Measurements from ENCODE around the gene SCD. TPM values are rescaled to one million over a fixed set of nuclear protein-coding genes. Genes with fewer than 3 reads are reported as not detected.

The SCD gene
- total and polyA plus RNA-seq, 2 experiments from 2014 or later = 325 to 816 TPM

DNA sequence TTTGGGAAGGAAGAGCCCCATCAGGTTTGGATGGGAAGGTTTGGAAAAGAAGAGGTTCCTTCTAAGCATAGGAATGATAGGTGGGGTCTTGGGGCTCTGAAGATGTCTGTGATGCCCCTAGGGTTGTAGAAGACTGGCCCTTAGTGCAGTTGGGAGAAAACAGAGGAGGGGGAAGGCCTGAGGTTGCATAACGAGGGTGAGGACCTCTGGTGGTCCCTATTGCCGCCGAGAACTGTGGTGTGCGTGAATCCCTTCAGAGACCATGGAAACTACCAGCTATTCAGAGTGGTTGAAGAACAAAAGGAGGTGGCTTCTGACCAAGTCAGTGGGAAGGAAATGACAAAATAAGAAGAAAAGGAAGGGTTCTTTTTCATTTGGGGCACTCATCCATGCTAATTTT, 13.9 kb upstream of the SCD start:
- Histone ChIP-seq H4K20me1 (replicated peaks; ENCODE audit: insufficient read depth) (no peaks in the 10 kb centered on the region), H3K27ac (ENCODE audit: low read depth) (no peak overlapping the region), H3K4me3 (no peak overlapping the region), H2AFZ (no peak overlapping the region; the same call in 1 of the 2 replicates), H3K4me2 (no peak overlapping the region), H3F3A (replicated peaks; ENCODE audit: low read depth) (no peaks in the 10 kb centered on the region), H3K9me2 (ENCODE audit: insufficient read depth) (0 out of 2 replicates have a peak, but pooled peaks cover 6% of the 10 kb centered on the region), H3K27me3 (ENCODE audit: insufficient read depth) (no peaks in the 10 kb centered on the region), H3K79me2 (replicated peaks; ENCODE audit: insufficient read depth) (no peaks in the 10 kb centered on the region), H3K36me3 (ENCODE audit: insufficient read depth) (no peaks in the 10 kb centered on the region), H3K4me1 (ENCODE audit: insufficient read depth) (no peaks in the 10 kb centered on the region)
- ATAC-seq (no peak), DNase-seq (ENCODE audit: low spot score) (no peak)
- TF ChIP-seq JUNB (IDR thresholded peaks at IDR 0.05; ENCODE audit: unreplicated experiment) (no peak), NANOG (IDR thresholded peaks at IDR 0.05; ENCODE audit: borderline replicate concordance) (no peak)
- TF ChIP-seq, protein P1, sequence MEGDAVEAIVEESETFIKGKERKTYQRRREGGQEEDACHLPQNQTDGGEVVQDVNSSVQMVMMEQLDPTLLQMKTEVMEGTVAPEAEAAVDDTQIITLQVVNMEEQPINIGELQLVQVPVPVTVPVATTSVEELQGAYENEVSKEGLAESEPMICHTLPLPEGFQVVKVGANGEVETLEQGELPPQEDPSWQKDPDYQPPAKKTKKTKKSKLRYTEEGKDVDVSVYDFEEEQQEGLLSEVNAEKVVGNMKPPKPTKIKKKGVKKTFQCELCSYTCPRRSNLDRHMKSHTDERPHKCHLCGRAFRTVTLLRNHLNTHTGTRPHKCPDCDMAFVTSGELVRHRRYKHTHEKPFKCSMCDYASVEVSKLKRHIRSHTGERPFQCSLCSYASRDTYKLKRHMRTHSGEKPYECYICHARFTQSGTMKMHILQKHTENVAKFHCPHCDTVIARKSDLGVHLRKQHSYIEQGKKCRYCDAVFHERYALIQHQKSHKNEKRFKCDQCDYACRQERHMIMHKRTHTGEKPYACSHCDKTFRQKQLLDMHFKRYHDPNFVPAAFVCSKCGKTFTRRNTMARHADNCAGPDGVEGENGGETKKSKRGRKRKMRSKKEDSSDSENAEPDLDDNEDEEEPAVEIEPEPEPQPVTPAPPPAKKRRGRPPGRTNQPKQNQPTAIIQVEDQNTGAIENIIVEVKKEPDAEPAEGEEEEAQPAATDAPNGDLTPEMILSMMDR (conservative IDR thresholded peaks at IDR 0.05; ENCODE audit: low read depth in 2 of 2) = peak in 1 of 2 experiments; percentile 50; a peak in 2 of 4 replicates
- Mint-ChIP-seq H3K27me3 (ENCODE audit: insufficient read depth, low read depth, poor library complexity) (peaks cover 9% of the 10 kb centered on the region), H3K4me1 (peaks cover 2% of the 10 kb centered on the region; the same call in 1 of the 3 replicates), H3K27ac (no peak overlapping the region), H3K4me3 (no peak overlapping the region), H3K36me3 (ENCODE audit: low read depth) (no peaks in the 10 kb centered on the region), H3K9me3 (no peaks in the 10 kb centered on the region)

DNA sequence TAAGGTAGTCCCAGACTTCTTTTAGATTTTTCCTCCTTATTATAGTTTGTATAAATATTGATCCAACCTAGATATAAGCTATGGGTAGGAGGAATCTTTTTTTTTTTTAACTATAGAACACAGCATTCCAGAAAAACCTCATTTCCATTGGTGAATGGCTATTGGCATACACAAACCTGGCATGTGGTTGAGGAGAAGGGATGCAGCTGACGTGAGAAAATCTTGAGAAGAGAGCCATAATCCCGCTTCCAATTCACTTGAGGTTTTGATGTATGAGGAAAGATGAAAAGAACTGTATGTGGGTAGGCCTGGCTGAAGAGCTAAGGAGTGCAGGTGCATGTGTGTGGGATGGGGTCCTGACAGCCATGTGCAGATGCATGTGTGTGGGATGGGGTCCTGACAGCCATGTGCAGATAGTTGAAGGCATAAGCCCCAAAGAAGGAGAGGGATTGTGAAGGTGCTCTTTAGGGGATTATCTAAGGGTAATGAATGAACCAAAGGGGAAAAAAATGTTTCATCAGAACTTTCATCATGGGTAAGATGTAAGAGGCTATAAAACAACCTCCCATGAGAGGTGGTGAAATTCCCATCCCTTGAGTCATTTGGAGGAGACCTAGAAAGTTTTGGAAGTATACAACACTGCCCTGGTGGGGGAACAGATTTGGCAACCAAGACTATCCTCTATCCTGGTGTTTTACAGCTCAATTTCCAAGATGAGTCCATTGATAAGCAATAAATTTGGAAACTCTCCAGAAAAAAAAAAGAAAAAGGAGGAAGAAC, 13.2 kb upstream of the SCD start:
- no peak overlapping the region for H3K4me2 ChIP-seq
- 0 out of 2 replicates have a peak, but pooled peaks cover 6% of the 10 kb centered on the region for H3K9me2 ChIP-seq (ENCODE audit: insufficient read depth)
- no peaks in the 10 kb centered on the region for H3K36me3 ChIP-seq (ENCODE audit: insufficient read depth)
- no peak overlapping the region for H3K27ac ChIP-seq (ENCODE audit: low read depth)
- H4K20me1 ChIP-seq (replicated peaks; ENCODE audit: insufficient read depth) = no peaks in the 10 kb centered on the region
- H3K4me3 ChIP-seq = no peak overlapping the region
- H3K9me3 Mint-ChIP-seq = no peaks in the 10 kb centered on the region
- no peak overlapping the region for H3K4me3 Mint-ChIP-seq
- H3F3A ChIP-seq (replicated peaks; ENCODE audit: low read depth) = no peaks in the 10 kb centered on the region
- ATAC-seq (no peak), DNase-seq (ENCODE audit: low spot score) (no peak)
- H3K27me3 Mint-ChIP-seq (ENCODE audit: insufficient read depth, low read depth, poor library complexity) = peaks cover 14% of the 10 kb centered on the region
- H2AFZ ChIP-seq = no peak overlapping the region
- TF ChIP-seq, protein P2, sequence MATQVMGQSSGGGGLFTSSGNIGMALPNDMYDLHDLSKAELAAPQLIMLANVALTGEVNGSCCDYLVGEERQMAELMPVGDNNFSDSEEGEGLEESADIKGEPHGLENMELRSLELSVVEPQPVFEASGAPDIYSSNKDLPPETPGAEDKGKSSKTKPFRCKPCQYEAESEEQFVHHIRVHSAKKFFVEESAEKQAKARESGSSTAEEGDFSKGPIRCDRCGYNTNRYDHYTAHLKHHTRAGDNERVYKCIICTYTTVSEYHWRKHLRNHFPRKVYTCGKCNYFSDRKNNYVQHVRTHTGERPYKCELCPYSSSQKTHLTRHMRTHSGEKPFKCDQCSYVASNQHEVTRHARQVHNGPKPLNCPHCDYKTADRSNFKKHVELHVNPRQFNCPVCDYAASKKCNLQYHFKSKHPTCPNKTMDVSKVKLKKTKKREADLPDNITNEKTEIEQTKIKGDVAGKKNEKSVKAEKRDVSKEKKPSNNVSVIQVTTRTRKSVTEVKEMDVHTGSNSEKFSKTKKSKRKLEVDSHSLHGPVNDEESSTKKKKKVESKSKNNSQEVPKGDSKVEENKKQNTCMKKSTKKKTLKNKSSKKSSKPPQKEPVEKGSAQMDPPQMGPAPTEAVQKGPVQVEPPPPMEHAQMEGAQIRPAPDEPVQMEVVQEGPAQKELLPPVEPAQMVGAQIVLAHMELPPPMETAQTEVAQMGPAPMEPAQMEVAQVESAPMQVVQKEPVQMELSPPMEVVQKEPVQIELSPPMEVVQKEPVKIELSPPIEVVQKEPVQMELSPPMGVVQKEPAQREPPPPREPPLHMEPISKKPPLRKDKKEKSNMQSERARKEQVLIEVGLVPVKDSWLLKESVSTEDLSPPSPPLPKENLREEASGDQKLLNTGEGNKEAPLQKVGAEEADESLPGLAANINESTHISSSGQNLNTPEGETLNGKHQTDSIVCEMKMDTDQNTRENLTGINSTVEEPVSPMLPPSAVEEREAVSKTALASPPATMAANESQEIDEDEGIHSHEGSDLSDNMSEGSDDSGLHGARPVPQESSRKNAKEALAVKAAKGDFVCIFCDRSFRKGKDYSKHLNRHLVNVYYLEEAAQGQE (IDR thresholded peaks at IDR 0.05; ENCODE audit: unreplicated experiment) = no peak
- TF ChIP-seq, protein P1 (conservative IDR thresholded peaks at IDR 0.05; ENCODE audit: low read depth in 2 of 2) = no peak
- no peaks in the 10 kb centered on the region for H3K27me3 ChIP-seq (ENCODE audit: insufficient read depth)
- peaks cover 5% of the 10 kb centered on the region; the same call in 1 of the 3 replicates for H3K4me1 Mint-ChIP-seq
- H3K4me1 ChIP-seq (ENCODE audit: insufficient read depth) = no peaks in the 10 kb centered on the region
- no peaks in the 10 kb centered on the region for H3K79me2 ChIP-seq (replicated peaks; ENCODE audit: insufficient read depth)
- H3K27ac Mint-ChIP-seq = no peak overlapping the region
- no peaks in the 10 kb centered on the region for H3K36me3 Mint-ChIP-seq (ENCODE audit: low read depth)

Measured in GM23338 (cell line).